IPS DF 4.7 (cell line): Measurements from ENCODE around the gene FBN1.

Source experiments
- DNase-seq: peaks from one replicate; pipeline ENCODE4 v3.0.0-alpha.2; 2013; ENCODE audit warnings: low spot score; ENCODE audit errors: extremely low read depth

The FBN1 gene

GRCh38 chr15:48556159-48556897, 89.2 kb downstream of the FBN1 start:
- DNase-seq: no peak

DNA sequence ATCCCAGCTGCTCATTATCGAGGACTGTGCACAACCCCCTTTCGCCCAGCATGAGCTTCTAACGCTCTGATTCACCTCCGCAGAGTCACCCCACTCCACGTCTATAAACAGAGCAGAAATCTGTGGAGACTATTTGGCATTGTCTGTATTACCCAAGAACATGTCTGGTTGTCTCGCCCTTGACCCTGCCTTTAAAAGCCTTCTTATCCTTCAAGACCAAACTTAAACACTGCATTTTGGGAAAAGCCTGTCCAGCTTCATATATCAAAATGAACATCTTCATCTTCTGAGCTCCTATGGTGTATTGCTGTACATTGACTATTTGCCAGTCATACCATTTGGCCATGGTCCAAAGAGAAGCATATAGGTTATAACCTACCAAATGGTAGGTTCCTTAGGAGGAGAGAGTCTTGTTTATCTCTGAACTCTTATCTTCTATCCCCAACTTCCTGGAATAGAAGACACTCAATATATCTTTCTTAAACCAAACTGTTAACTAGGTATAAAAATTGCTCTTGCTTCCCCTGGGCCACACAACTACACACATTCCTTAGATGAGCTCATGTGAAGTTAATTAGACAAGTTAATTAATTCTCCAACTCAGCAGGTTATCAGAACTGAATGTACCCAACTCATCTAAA, 90.1 kb downstream of the FBN1 start:
- no peak for DNase-seq

GRCh38 chr15:48554112-48554511, 91.4 kb downstream of the FBN1 start:
- no peak for DNase-seq

GRCh38 chr15:48553559-48553958, 92.0 kb downstream of the FBN1 start:
- no peak for DNase-seq

DNA sequence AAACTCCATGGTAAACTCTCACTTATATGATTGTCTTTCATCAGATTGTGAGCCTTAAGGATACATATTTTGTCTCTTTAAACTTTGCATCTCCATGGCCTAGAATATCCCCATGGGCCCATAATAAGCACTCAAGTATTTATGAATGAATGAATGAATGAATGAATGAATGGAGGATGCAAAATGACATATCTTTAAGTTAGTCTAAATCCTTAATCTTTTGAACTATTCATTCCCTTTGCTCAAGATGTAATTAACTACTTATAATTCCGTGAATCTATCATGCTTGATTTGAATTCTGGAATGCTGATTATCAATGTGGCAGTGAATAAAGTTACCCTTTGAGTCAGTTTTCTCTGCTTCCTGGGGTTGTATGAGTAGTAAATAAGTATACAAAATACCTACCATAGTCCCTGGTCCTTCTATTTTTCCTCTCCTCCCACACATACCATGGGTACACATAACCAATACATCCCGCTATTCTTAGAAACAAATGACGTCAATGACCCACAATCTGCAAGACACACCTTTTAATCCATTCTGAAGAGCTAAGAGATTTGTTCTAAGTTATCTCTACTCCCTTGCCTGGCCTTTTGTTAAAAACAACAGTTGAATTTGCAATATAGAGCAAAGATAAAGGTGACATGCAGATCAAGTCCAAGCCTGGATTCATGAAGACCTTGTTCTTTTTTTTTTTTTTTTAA, 94.5 kb downstream of the FBN1 start:
- DNase-seq: no peak

- DNase-seq: no peak
Observed at GRCh38 chr15:48548455-48548854, 97.1 kb downstream of the FBN1 start.

- no peak for DNase-seq
Observed at GRCh38 chr15:48547286-48547685, 98.2 kb downstream of the FBN1 start.

- no peak for DNase-seq
Observed at GRCh38 chr15:48546296-48546695, 99.2 kb downstream of the FBN1 start.

- no peak for DNase-seq
Observed at GRCh38 chr15:48544778-48545177, 100.7 kb downstream of the FBN1 start.

DNA sequence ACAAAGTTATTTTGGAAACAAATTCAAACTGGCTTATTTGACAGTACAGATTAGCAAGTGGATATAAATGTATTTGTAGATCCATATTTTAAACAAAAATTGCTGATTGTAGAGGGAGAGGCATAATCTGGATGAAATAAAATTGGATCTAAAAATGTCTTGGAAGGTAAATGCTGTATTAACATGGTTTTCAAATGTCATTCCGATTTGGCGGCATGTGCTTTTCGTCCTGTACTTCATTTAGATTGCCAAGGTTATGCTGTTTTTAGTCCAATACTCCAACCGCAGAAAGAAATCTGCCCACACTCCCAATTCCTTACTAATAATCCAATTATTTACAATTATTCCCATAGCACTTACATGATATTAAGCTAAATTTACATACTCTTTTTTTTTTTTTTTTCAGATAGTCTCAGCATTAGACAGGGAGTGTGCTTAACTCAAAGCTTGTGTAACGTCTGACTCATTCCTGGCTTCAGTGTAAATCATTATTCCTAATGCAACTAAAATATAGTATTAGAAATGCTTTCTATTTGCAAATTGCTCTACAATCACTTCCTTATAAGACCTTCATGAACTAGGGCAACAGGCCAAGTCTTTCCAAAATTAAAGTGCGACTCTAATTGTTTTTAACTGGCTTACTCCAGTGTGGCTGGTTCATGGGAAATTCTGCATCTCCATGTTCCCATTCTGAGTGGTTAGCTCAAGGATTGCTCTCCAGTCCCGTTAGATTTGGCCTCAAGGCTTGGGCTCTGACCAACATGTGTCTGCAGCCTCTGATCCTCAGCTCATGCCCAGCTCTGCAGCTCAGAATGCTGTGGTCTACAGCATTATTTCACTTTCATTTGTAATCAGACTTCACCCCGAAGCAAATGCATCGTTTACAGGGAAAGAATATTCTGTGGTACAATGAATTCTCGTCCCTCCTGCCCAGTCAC, 103.9 kb downstream of the FBN1 start:
- no peak for DNase-seq

DNA sequence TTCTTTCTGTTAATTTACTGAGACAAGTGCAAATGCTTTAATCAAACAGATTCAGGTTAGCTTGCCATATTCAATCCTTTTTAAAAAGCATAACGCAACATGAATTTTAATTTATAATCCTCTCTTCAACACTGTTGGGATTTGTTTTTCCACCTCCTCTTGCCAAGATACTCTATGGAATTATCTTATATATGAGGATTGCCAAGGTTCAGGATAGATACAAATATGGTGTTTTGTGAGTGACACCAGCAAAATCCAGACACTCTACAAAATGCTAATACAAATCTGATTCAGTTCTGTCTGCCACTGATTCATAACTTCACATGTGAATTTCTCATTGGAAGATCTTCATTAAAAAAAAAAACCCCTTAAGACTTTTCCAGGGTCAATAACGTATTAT, 104.8 kb downstream of the FBN1 start:
- no peak for DNase-seq

DNA sequence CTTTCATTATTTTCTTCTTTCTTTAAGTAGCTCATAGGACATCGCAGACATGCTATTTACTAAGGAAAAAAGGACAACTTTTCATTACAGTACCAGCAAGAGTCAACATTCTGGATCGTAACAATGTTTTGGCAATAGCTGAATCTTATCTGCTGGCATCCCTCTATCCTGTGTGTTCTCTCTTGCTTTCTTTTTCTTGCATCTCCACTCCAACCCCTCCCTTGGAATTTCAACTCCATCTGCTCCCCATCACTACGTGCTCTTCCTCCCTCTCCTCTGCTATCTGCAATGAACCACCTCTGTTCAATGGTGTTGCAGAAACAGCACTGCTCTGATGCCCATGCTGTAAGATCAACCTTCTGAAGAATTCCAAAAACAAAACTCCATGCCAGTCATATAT, 106.6 kb downstream of the FBN1 start:
- no peak for DNase-seq

DNA sequence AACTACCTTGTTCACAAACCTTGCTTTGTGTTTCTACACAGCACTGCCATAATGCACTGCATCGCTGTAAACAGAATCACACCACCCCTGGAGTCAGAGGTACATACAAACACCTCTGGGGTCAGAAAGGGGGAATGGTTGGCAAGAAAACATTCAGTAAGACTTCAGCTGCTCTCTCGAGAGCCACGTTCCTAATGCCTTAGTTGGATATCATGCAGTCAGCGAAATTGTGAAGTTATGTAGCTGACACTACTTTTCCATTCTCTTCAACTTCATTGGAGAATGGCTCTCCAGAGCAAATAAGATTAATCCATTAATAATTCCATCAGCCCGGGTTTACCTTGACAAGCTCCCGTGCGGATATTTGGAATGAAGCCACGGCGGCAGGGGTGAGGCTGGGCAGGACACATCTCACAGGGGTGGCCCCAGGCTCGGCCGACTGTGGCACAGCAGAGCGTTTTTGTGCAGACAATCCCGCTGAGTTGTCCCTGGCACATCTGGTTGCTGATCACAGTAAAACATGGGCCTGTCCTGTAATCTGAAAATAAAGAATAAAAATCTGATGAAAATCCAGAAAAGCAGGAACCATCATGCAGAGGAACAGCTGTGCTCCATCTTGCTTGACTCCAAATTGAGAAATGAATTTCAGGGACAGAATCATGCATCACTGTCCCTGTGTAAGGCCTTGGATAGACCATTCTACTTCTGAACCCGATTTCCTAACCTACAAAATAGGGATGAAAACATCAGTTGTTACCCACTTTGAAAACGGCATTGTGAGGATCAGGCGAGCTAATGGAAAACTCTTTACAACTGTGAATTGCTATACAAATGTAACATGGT, 108.0 kb downstream of the FBN1 start:
- DNase-seq: no peak

- DNase-seq: no peak
Observed at GRCh38 chr15:48536681-48537091, 108.8 kb downstream of the FBN1 start.

- no peak for DNase-seq
Observed at GRCh38 chr15:48533982-48534381, 111.5 kb downstream of the FBN1 start.

DNA sequence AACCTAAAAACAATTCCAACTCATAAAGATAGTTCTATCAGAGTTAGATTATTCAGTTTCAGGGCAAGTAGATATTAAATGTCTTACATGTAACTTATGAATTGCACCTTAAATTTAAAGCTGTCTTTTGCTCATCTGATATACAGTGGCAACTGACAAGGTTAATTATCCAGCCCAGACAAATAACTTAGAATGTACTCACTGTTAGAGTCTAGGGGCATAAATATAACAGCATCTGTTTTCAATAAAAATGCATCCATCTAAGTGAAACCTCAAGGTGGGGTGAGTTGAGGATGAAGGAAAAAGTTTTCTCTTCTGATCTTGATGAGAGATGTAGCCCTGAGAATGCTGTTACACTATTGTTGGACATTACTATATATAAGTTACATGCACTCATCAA, 112.6 kb downstream of the FBN1 start:
- DNase-seq: no peak

- no peak for DNase-seq
Observed at GRCh38 chr15:48530528-48530927, 115.0 kb downstream of the FBN1 start.

DNA sequence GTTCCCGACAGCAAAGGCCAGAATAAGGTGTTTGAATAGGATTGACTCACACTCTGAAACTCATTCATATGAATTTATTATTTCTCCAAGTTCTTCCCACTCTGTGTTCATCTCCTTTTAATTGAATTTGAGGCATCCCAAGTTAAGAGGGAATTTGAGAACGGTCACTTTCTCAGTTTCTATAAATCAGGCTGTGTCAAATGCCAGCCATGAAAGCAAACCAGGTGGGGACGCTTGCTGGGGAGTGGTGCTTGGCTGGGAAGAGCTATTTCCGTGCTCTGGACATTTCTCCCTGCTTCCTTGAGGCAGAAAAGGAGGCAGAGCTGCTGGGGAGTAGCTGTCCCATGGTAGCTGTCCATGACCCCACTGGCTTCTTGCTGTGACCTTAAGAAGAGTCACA, 116.6 kb downstream of the FBN1 start:
- no peak for DNase-seq

GRCh38 chr15:48527517-48527916, 118.0 kb downstream of the FBN1 start:
- DNase-seq: no peak

DNA sequence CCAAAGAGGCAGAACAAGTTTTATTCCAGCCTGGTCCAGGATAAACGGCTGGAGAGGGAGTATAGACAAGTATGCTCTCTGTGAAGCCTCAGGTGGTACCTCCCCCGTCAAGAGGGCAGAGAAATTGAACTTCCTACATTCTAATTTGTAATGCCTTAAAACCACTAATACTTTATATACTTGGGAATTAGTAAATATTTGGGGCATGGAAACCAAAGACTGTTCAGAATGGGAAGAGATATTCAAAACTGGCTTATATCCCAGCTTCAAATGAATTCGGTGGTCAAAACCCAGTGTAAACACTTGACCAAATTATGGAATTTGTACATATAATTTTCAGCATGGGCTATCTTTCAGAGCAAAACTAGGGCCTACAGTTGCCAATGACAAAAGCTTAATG, 122.6 kb downstream of the FBN1 start:
- DNase-seq: no peak

DNA sequence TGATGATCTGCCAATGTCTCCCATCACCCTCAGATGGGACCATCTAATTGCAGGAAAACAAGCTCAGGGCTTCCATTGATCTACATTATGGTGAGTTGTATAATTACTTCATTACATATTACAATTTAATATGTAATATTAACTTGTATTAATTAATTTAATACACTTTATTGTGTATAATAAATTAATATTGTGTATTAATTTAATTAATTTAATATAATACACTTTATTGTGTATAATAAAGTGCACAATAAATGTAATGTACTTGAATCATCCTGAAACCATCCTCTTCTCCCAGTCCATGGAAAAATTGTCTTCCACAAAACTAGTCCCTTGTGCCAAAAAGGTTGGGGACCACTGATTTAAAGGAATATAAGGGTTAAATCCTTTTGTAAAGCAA, 123.4 kb downstream of the FBN1 start:
- DNase-seq: no peak
